Hematopoietic multipotent progenitor cell treated with erythropoietin and hydrocortisone succinate and interleukin-3 and kit ligand, for 15 days (in vitro differentiated cells): Measurements from ENCODE around the gene CRHR1.
"Not testable (repeated sequence)": the region's sequence is repeated elsewhere in the genome, so short reads cannot be mapped to it uniquely, and the experiment has no call there.

Experiments
- DNase-seq: peaks from one replicate; pipeline ENCODE4 v3.0.0-alpha.2; 2015; ENCODE audit warnings: low spot score

The CRHR1 gene

DNA sequence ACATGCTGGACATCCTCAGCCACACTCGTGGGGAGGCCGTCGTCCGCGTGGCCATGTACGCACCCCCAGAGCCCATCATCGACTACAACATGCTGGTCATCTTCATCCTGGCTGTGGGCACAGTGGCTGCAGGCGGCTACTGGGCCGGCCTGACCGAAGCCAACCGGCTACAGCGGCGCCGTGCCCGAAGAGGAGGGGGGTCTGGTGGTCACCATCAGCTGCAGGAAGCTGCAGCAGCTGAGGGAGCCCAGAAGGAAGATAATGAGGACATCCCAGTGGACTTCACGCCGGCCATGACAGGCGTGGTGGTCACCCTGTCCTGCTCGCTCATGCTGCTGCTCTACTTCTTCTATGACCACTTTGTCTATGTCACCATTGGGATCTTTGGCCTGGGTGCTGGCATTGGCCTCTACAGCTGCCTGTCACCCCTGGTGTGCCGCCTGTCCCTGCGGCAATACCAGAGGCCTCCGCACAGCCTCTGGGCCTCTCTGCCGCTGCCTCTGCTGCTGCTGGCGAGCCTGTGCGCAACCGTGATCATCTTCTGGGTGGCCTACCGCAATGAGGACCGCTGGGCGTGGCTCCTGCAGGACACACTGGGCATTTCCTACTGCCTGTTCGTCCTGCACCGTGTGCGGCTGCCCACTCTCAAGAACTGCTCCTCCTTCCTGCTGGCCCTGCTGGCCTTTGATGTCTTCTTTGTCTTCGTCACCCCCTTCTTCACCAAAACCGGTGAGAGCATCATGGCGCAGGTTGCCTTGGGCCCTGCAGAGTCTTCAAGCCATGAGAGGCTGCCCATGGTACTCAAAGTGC lies 61.5 kb downstream of the CRHR1 start:
- no peak for DNase-seq

DNA sequence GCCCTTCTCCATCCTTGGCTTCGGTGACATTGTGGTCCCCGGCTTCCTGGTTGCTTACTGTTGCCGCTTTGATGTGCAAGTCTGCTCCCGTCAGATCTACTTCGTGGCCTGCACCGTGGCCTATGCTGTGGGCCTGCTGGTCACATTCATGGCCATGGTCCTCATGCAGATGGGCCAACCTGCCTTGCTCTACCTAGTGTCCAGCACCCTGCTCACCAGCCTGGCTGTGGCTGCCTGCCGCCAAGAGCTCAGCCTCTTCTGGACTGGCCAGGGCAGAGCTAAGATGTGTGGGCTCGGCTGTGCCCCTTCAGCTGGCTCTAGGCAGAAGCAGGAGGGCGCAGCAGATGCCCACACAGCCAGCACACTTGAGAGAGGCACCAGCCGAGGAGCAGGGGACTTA lies 62.1 kb downstream of the CRHR1 start:
- DNase-seq: no peak

DNA sequence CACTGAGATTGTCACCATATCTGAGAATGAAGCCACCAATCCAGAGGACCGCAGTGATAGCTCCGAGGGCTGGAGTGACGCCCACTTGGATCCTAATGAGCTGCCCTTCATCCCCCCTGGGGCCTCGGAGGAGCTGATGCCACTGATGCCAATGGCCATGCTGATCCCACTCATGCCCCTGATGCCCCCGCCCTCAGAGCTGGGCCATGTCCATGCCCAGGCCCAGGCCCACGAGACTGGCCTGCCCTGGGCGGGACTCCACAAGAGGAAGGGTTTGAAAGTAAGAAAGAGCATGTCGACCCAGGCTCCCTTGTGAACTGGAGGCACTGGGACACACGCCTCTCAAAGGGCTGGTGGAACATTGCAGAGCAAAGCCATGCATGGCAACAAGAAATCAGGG lies 62.5 kb downstream of the CRHR1 start:
- DNase-seq: no peak

DNA sequence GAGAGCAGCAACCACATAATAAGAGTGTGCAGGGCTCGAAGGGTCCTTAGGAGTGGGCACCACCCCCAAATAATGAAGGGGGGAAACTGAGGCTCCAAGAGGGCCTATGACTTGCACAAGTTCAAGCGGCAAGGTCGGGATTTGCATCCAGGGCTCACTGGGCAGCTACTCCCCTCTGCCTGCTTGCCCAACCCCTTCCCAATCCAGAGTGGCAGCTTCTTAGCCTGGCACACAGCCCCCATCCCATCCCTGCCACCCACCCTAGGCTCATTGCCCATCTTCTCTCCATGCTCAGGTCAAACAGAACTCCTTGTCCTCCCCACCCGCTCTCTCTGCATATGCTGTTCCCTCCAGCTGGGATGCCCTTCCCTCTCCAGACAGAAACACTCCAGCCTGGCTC lies 63.0 kb downstream of the CRHR1 start:
- DNase-seq: no peak

DNA sequence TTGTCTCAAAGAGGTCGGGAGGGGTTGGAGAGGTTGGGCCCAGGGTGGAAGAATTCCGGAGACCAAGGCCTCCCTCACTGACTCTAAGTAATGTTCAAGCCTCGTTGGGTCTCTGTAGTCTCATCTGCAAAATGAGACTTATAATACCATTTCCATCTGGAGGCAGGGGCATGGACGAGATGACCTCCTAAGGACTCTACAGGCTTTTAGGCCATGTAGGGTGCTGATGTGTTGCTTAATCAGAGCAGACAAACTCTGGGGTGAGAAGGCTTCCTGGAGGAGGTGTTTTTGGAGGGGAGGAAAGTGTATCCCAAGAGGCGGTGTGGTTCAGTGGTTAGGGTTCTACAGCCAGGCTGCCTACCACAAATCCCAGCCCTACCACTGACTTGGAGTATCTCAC lies 63.6 kb downstream of the CRHR1 start:
- no peak for DNase-seq

DNA sequence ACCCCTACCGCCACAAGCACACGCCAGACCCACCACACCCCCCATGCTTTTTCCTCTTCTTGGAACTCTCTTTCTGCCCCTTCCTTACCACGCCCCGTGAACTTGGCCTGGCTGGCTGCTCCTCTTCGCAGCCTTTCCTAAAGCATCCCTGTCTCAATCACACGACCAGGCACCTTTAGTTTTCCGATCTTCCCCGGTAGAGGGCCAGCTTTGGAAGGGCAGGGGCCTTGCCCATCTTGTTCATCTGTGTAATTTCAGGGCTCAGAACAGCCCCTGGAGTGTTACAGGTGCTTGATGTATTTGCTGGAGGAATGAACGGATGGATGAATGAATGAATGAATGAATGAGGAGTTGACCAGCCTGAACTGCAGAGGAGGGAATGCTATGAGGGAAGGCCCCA lies 64.3 kb downstream of the CRHR1 start:
- DNase-seq: no peak

DNA sequence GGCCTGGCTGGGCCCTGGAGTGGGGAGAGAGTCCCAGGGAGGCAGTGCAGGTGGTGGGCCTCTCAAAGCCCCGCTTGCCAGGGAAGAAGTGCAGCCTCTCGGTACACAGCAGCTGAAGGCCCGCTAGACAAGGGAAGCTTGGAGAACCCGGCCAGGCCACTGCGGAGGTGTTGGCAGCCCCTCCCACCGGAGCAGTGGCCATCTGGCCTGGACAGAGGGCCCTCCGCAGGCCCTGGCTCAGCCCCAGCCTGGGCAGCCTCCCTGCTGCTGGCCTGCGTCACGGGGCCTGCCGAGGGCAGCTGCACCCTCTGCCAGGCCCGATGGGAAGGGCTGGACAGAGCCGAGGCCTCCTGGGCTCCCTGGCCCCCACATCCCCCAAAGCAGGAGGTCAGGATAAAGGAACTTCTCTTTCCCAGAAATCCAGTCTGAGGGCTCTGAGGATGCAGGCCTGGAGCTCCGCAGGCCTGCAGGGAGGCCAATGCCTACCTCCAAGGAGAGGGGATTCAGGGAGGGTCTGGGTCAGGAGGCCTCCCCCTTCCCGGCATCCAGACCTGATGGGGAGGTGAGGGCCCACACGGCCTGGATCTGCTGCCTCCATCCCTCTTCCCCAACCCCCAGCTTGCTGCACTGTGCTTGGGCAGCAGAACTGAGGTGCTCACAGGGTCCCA lies 64.9 kb downstream of the CRHR1 start:
- DNase-seq: no peak

DNA sequence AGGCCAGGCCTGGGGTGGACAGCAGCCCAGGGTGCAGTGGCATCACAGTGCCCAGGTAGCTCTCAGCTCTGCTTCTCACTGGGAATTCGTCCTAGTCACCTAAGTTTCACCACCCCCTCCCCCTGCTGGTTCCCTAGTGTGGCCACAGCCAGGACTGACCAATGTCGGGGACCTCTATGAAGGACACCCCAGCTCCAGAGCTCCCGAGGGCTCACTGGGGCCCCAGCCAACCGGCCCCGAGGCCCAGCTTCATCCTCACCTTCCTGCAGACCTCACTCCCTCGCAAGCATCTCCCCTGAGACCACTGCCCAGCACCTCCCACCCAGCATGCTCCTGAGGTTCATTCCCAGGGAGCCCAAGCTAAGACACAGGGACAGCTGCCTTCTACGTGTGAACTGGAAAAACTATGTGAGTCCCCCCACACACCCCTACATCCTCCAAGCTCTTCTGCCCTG lies 65.4 kb downstream of the CRHR1 start:
- DNase-seq: no peak

DNA sequence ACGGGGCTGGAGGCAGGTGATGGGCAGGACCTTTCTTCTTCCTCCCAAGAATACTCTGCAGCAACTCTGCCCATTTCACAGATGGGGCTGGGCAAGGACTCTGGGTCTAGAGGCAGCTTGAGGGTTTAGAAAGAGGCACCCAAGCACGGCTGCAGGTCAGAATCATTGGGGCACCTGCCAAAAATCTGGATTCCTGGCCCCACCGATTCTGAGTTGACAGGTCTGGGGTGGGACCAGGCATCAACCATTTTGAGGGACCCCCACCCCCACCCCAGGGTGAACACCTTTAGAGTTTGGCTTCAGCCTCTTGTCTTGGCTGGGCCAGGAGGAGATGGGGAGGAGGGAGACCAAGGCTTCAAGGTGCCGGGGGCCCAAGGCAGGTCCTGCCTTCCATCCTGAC lies 65.9 kb downstream of the CRHR1 start:
- DNase-seq: no peak

DNA sequence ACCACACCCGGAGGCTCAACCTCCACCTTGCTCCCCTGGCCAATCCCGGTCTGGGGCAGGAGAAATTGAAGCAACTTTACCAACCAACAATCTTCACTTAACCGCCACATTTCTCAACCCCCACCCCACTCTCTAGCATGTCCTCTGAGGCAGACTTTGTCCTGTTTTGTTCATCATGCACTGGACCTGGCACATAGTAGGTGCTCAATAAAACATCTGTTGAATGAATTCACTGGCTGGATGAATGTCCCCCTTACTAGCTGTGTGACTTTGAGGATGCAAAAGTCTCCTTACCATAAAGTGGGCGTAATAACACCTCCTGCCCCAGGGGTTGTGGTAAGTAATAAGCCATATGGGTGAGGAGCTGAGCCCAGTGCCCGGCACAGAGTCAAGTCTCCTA lies 66.3 kb downstream of the CRHR1 start:
- DNase-seq: no peak

DNA sequence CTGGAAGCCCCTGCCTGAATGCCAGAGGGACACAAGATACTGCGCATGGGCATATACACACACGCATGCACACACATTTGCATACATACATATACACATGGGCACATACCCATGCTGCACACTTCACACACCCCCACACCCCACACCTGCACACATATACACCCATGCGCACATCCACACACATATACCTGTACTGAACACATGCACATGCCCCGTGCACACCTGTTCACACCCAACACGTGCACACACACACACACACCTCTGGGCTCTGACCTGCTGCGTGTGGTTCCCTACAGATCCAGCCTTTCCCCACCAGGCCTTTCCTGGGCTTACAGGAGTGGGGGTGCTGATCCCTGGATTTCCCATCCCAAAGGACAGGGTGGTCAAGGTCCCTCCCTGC lies 66.9 kb downstream of the CRHR1 start:
- no peak for DNase-seq

DNA sequence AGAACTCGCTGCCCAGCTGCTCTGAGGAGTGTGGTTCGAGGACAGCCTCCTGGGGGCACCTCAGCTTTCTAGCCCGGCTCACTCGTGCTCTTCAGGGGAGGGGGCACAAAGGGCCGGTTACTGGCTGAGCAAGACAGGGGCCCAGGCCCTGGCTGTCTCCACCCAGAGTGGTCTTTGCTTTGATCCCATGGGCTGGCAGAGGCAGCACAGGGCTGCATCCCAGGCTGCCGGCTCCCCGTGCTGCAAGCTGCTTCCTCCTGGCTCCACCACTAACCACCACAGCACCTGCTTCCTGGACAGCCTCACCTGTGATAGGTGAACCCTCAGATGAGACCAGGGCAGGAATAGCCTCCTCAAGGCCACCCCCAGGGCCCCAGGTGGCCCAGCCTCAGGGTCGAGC lies 67.3 kb downstream of the CRHR1 start:
- DNase-seq: no peak

DNA sequence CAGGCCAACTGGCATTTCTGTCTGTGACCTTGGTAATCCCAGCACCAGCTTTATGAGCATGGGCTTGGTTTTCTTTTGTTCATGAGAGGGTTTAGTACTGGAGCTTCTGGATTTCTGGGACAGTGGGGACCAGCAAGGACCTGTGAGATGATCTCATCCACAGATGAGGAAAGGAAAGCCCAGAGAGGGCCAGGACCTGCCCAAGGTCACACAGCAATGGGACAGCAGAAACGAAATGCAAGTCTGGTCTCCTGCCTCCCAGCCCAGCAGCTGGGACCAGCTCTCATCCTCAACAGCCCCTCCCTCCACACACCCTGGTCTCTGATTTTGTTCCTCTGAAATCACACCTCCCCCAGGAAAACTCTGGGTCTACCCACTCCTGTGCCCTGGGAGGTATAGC lies 67.8 kb downstream of the CRHR1 start:
- no peak for DNase-seq

DNA sequence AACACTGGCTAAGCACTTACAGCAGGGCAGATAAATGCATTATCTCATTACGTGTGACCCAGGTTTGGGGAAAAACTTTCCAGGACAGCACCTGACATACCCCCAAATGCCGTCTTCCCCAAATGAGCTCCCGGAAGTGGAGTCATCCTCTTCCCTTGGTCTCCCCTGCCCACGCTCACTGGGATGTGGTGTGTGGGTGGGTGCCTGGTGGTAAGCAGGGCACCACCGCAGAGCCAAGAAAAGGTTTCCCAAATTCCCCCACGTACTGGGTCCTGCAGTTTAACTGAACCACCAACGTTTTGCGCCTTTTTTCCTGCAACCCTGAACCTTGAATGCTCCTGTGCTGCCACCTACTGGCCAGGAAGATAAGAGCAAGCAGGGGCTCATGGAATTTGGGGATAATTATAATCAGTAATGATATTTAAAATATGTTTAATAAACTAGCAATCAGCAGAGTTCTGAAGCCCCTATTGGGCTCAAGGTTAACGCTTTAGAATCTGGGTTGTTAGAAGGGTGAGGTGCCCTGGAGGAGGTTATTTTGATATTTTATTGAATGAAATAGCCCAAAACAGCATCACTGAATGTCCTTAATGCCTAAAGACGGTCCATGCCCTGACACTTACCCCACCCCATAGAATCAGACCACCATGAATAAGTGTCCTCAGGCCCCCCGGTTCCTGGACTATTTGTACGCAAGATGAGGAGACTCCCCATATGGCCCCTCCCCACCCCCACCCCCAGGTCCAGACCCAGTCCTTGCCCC lies 68.6 kb downstream of the CRHR1 start:
- peak; percentile 60 for DNase-seq

DNA sequence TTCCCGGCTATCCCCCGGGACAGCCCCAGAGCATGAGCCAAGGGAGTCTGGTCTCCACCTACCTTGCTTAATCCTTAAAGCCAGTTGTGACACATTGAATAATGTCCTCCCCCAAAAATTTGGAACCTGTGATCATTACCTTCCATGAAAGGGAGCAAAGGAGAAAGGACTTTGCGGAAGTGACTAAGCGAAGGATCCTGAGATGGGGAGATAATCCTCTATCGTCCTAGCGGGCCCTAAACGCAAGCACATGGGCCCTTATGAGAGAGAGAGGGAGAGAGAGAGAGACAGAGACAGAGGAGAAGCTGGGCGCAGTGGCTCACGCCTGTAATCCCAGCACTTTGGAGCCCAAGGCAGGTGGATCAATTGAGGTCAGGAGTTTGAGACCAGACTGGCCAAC lies 70.1 kb downstream of the CRHR1 start:
- no peak for DNase-seq

DNA sequence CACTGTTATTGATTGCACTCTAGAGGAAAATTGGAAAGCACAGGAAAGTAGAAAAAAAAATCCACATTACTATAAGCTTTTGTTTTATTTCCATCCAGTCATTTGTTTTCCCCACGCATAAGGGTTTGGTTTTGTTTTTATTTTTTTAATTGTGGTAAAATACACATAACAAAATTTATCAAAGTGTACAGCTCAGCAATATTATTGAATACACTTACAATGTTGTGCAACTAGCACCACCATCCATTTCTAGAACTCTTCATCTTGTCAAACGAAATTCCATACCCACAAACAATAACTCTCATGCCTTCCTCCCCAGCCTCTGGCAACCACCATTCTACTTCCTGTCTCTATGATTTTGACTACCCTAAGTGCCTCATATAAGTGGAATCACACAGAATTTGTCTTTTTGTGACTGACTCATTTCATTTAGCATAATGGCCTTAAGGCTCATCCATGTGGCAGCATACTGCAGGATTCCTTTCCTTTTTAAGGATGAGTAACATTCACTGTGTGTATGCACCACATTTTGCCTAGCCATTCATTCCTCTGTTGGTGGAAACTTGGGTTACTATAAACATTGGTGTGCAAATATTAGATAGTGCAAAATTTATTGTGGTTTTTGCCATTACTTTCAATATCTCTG lies 71.7 kb downstream of the CRHR1 start:
- no peak for DNase-seq

DNA sequence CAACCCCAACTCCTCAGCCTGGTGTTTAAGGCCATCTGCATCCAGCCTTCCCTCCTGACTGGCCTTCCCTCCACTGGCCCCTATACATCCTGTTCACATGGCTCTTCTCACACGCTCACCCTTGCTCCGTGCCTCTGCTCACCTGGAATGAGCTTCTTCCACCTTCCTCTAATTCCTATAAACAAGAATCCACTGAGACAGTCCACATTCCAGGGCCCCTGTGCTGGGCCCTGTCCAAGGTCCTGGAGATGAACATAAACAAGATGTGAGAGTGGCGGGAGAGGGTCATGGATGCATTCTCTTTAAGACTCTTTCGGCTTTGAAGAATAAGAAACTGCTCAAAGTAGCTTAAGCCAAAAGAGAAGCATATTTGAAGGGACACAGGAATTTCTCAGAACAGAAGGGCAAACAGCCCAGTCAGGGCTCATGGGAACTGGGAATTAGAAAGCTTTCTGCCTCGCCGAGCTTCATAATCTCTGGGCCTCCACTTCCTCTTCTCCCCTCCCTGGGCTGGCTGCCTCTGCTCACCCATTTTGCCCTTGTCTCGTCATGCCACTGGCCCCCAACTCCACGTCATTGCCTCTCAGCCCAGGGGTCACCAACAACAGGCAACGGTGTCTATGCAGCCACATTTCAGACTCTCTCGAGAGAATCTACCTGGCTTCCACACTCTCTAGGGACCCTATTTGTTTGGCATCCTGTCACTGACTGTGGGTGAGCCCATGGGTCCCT lies 74.0 kb downstream of the CRHR1 start:
- no peak for DNase-seq

DNA sequence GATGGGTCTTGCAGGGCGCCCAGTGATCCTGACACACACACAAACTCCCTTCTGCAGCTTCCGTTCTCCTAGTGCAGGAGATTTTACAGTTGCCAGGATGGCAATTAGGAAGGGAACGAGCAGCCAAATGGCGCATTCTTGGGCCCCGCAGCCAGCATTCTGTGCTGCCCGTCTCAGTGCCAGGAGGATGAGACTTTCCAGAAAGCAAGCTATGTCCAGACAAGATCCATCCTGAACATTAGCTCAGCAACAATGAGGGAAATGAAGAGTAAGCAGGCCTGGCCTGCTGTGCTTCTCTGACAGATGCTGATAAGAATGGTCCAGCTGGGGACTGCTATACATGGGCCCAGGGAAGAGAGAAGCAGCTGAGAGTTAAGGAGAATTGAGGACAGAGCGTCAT lies 77.0 kb downstream of the CRHR1 start:
- DNase-seq: no peak

DNA sequence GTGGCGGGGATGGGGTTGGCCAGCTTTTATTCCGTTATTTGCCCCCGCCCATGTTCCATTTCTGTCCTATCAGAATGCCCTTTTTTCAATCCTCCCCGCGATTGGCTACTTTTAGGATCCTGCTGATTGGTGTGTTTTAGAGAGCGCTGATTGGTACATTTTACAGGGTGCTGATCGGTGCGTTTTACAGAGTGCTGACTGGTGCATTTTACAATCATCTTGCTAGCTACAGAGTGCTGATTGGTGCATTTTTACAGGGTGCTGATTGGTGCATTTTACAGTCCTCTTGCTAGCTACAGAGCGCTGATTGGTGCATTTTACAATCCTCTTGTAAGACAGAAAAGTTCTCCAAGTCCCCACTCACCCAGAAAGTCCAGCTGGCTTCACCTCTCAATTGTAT lies 78.0 kb downstream of the CRHR1 start:
- not testable (repeated sequence) for DNase-seq

DNA sequence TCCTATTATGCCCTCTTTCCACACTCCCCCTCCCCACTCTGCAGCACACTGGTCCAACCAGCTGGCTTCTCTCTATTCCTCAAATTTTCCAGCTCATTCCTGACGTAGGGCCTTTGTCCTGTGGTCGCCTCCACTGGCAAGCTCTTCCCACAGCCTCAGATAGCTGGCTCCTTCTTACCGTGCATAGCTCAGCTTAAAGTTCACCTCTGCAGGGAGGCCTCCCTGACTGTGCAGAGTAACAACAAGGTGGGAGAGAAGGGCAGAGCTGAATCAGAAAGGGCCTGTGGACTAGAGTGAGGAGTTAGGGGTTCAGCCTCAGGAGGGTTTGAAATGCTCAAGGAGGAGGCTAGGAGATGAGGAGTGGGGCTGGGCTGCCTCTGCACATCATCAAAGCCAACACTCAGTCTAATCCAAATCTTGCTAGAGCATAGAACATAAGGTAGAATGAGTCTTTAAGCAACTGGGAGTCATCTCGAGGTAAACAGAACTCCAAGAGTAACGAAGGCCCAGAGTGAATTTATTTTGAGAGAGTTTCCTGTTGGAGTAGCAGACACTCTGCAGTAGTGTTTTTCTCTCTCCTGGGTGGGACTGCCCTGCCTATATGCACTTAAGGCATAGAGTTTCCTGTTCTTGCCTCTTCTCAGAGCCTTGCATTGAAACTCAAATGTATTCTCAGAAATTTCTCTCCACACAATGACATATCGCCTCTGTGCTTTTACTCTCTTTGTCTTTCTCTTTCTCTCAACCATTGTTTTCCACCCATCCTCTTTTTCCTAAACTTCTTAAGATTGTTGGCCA lies 79.9 kb downstream of the CRHR1 start:
- no peak for DNase-seq

DNA sequence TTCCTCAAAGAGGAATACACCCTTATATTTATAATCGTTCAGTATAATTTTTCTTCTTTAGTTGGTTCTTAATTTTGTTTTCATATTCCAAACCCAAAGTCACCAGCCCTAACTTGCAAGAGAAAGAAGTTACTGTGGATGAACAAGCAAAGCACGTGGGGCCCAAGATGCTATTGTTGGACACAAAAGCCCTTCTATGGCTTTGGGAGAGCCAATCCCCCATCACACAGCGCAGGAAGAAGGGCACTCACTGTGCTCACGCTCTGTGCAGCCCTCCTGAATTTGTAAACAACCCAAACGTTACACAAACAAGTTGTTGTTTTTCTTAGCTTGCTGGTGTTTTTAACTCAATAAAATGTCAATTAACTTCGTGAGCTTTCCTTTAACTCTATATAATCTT lies 83.1 kb downstream of the CRHR1 start:
- DNase-seq: no peak
